GM19455 (cell line): ENCODE measurements around the gene CDSN.

Experiments used
- ATAC-seq: cut with Tn5 transposase; IDR thresholded peaks from one replicate; pipeline ENCODE4 v1.9.1; 2021; ENCODE audit not compliant: unreplicated experiment

Gene CDSN

DNA sequence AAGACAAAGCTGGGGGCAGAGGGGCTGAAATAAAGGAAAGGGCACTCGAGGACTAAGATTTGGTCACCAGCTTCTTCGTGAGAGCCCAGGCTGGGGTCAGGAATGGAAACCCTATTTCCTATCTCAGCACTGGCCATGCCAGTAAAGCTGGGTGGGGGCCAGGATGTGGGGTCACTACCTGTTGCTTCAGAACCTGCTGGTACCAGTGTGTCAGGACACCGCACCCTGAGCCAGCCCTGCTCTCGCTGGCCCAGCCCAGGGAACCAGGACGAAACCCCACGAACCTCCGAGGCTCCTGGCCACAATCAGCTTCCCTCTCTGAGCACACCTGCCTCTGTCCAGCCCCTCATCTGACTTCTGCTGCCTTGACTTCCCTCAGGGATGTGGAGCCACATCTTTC is 2.1 kb downstream of the CDSN start:
- ATAC-seq: no peak

DNA sequence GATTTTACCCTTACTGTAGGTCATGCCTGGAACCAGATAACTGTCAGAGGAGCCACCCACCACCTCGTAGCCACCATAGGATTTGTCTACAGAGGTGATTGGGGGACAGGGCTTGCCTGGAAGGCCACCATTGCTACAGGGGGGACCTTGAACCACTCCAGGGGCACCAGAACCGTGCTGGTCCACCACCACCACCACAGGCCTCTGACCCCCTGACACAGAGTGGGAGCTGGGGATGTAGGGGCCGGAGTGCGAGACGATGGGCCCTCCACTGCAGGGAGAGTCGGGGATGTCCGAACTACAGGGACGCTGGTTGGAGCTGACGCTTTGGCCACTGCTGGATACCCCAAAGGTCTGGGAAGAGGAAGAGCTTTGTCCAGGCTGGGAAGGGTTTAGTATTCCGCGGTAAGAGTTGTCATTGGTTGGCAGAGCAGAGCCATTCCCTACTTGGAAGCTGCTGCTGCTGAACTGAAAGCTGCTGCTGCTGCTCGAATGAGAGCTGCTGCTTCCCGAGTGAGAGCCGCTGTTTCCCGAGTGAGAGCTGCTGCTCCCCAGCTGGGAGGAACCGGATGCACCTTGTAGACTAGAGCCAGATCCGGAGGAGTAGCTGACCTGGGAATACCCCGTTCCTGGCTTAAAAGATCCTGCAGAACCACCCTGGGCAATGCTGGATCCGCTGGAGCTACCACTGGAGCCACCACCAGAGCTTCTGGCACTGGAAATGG is 3.4 kb downstream of the CDSN start:
- no peak for ATAC-seq

DNA sequence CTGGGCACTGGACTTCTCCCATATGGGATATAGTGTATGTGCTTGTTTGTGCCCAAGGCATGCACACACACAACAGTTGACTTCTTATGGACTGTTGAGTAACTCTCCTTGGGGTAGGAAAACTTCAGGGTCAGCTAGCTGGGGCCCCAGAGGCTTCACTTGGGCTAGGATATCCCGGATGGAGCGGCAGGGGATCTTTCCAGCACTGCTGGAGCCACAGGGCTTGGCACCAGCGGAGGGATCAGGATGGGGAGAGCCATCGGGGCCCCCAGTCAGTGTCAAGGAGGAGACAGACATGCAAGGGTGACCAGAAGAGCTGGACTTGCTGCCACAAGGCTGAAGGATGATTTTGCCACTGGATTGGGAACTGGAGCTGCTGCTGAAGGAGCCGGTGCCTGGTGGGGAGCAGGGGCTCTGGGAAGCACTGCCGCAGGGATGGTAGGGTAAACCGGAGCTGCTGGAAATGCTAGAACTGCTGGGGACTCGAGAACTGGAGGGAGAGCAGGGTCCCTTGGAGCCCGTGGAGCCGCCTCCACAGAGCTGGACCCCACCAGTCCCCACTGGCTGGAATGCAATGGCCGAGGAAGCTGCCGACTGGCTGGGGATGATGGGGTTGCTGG is 4.2 kb downstream of the CDSN start:
- ATAC-seq: no peak

DNA sequence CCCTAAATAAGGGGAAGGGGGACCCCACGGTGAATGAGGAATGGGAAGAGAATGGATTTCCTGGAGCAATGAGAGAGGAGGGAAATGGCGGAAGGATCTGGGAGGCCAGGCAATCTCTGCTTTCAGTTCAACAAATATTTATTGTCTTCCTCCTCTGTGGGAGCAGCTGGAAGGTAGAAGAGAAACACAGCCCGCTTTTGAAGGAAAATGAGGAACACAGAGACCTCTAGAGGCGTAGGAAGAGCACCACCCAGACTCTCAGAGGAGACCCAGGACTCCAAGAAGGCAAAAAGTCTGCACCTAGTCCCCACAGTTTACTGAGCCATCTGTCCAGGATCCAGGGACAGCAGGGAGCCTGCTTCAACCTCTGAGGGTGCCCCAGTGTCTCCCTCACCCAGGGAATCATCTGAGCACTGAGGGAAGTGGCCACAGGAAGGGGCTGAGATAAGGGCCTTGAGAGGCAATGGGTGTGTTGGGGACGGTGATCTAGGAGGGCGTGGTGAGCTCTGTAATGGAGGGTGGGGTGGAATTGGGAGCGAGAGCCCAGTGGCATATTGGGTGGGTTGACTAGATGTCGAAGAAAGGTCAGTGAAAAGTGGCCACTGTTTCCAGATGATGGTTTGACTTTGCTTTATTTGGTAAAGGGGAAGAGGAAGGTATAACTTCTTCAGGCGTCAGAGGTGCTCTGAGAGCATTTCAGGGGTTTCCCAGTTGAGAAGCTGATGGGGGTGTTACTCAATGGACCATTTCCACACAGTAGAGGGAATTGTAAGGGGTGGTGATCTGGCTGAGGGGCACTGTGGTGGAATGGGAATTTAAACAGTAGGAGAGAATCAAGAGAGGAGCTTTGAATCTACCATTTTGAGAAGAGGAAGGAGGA is 5.0 kb downstream of the CDSN start:
- no peak for ATAC-seq

DNA sequence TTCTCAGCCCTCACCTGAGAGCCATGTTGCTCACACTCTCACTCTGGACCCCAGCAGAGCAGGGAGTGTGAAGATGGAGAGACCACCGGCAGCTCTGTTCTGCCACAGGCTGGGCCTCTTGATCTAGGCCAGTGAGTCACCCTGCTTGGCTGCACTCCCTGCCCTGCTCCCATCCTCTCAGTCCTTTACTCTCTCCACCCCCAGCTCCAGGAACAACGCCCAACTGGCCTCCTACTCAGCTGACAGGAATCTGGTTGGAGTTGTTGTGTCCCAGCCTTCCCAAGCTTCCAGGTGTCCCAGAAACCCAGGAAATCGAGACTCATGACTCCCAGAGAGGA is 5.7 kb downstream of the CDSN start, which contains the start of gene PSORS1C1:
Gene PSORS1C1 (plus strand): TSS at position 260 of the 338 bp plus-strand sequence. CDS start 14,833 bp downstream, outside the sequence.
- ATAC-seq: no peak

DNA sequence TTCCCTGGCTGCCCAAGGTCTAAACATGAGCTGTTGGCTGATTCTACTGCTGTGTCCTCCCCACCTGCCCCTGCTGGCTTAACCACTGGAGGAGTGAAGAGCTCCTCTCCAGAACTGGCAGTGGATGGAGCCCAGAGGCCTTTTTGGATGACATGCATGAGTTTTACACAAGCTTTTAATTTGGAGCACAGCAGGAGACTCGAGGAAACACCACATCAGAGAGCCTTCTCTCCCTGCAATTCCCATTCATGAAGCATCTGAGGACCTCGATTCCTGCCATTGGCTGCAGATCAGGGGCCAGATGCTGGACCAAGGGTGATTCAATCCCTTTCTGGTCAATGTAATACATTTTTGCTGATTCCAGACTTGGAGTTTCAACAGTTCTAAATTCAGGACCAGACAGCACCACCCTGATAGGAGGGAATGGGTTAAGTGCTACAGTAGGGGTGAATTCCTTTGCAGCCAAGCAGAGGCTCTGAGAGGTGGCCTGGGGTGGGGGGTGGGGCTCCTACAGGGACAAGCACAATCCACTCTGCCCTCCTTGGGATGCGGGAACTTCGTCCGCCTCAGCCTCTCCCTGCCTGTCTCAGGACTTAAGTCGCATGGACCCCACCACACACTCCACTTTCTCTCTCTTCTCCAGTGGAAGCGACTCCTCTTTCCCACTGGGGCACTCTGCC is 6.2 kb downstream of the CDSN start:
- ATAC-seq: no peak

DNA sequence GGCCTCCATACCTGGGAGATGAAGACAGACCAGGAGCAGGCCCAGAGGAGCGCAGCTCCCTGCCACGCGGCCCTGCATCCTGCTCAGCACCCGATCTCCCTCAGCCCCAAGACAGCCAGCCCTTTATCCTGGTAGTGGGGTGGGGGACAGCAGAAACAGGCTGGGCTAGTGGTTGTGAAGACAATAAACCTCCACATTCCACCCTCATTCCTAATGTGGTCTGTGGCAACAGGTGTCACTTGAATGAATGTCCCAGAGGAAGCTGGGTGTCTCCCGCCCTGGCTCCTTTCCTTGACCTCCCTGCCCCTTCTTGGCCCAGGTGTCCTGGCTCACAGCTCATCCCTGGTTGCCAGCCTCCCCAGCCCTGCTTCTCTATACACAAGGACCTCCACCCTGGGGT is 7.8 kb downstream of the CDSN start, which contains the start of gene C6orf15:
Gene C6orf15 (minus strand): TSS at position 98 of the 400 bp plus-strand sequence. CDS start 20 bp downstream, at position 78.
- no peak for ATAC-seq

DNA sequence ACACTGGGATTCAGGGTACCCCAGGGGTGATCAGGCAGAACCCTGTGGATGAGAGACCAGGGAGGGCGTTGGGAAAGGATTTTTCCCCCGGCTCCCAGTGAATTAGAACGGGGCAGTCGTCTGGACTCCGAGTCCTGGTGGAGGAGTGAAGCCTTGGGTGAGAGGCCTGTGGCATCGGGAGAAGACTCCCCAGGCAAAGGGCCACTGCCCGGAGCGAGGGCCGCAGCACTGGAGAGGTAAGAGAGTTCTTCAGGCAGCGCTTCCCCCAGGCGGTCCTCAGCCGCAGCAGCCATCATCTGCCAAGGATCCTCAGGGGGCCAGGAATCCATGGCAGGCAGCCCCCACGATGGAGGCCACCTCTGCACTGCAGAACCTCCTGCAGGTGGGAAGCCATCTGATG is 8.5 kb downstream of the CDSN start:
- no peak for ATAC-seq

DNA sequence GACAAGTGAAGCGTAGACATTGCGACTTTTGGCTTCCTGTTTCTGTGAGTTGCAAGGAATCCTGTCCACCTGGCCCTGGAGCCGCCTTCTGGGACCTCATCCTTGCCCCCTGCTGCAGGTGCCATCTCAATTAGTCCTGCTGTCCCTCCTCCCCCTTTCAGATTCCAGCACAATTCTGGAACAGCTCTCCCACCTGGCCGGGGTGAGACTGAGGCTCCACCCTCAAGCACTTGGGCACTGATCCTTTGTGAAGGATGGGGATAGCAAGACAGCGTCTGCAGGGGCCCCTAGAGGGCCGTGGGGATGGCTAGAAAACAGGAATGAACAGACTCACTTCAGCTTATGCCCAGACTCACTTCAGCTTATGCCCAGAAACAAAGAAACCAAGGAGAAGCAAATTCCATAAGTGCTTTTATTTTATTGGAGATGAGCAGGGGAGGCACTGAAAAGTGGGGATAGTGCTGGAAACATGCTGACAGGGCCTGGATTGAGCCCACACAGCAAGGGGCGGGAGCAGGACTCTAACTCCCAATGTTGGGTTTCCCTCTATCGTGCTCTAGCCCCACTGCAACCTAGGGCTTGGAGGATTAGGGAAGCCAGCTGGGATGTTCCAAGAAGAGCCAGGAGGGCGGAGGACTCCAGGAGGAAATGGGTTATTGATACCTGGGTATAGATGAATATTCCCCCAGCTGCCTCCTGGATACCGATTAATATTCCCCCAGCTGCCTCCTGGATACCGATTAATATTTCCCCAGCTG is 9.2 kb downstream of the CDSN start:
- ATAC-seq: no peak

DNA sequence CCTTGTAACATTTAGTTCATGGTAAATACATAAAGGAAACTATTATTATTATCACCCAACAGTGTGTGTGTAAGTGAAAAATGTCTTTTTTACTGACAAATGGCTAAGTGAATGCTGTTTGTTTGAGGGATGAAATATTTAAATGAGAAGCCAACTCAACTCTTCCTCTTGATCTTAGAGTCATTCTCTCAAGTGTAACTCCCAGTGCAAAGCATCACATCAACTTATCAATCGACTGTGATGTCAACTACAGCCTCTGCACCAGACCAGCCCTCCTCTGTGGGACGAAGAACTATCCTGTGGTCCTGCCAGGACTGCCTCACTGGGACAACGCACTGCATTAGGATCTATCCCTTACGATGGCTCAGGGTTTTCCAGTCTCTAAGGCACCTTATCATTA is 13.2 kb downstream of the CDSN start:
- ATAC-seq: no peak

DNA sequence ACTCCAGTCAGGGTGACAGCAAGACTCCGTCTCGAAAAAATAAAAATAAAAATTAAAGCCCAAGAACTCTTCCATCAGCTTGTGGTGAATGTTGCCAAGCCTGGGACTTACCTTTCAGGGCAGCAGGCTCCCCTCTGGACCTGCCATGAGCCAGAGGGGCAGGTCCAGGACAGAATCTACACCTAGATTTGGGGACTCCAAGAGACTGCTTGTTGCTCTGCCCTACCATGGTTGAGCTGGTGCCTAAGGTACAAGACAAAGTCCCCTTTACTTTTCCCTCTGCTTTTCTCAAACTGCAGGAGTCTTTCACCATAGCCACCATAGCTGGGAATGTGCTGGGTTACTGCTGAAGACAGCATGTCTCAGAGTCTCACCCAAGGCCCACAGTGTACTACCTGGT is 17.1 kb downstream of the CDSN start:
- ATAC-seq: no peak

DNA sequence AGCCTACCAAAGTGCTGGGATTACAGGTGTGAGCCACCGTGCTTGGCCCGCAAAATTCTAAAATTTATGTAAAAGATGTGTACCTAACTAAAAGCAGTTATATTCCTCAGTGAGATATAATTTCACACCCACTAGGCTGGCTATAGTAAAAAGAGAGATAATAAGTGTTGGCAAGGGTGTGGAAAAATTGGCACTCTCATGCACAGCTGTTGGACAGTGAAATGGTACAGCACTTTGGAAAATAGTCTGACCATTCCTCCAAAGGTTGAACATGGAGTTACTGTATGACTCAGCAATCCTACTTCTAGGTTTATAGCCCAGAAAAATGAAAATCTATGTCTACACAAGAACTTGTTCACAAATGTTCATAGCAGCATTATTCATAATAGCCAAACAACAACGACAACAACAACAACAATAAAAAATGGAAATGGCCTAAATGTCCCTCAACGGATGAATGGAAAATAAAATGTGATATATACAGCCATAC is 21.8 kb downstream of the CDSN start:
- no peak for ATAC-seq

DNA sequence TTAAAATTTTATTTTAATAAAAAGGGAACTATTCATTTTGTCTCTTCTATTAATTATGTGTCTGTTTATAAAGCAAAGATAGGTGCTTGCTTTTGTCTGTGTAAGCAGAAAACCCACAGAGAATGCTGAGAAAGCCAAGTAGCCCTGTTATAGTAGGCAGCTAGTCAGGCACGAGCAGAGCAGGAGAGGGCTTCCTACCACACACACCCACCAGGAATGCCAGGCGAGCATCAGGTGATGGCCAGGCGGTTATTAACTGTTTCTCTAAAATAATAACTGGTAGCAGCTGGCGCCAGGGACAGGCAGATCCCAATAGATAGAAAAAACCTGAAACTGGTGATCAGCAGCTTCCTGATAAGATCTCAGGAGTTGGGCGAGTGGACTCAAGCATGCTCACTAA is 23.6 kb downstream of the CDSN start:
- no peak for ATAC-seq

DNA sequence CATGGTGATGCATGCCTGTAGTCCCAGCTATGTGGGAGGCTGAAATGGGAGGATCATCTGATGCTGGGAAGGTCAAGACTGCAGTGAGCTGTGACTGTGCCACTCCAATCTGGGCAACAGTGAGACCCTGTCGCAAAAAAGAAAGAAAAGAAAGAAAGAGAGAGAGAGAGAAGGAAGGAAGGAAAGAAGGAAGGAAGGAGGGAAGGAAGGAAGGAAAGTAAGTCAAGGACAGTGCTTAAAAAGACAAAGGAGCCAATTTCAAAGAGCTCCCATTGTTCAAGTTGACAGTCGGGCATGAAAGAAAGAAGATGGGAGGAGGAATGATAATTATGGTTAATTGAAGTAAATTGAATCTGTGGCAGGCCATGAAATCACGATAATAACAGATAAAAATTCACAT is 24.0 kb downstream of the CDSN start:
- no peak for ATAC-seq

DNA sequence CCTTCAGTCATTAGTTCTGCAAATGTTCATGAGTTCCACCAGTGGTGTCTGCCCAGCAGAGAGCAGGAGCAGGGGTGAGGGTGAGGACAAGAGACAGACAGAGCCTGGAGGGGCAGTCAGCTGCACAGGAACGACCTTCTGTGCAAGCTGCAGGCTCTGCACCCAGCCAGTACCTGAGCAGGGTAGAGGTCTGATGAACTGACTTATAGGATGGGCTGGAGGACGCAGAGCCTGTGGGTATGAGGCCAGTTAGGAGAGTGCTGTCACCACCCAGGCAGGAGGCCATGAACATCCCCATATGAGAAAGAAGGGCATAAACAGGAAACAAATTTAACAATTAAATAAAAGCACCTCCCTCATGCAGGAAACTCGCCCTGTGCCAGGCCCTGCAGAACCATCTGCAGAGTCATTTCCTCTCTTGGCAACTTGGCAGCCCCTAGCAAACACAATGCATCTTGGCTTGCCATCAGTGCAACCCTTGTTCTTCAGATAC is 25.8 kb downstream of the CDSN start:
- ATAC-seq: no peak

DNA sequence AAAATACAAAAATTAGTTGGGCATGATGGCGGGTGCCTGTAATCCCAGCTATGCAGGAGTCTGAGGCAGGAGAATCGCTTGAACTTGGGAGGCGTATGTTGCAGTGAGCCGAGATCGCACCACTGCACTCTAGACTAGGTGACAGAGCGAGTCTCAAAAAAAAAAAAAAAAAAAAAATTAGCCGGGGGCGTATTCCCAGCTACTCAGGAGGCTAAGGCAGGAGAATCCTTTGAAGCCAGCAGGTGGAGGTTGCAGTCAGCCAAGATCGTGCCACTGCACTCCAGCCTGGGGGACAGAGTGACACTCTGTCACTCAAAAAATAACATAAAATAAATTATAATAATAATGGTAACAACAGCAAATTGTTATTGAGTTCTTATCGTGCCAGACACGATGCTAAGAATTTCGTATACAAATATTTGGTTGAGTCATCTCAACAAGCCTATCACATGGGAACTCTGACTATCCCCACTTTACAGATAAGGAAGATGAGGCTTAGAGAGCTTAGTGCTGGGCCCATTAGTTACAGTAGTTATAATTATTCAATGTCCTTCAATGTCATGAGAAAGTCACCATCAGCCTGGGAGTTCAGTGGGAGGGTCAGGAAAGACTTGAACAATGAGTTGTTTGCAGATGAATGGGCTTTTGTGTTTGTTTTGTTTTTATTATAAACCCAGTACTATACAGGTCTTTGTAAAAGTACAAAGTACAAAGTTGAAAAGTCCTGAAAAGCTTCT is 27.3 kb downstream of the CDSN start:
- no peak for ATAC-seq

DNA sequence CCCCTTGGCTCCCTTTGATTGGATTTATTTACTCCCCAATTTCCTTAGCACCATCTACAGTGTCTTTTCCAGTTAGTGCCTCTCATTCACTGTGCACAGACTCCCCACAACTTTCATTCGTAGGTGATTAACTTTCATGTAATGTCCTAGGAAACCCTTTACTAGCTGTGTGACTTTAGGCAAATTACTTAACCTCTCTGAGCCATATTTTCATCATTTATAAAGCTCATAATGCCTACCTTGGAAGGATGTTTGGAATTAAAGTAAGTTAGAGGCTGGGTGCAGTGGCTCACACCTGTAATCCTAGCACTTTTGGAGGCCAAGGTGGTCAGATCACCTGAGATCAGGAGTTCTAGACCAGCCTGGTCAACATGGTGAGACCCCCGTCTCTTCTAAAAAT is 28.0 kb downstream of the CDSN start:
- ATAC-seq: no peak

DNA sequence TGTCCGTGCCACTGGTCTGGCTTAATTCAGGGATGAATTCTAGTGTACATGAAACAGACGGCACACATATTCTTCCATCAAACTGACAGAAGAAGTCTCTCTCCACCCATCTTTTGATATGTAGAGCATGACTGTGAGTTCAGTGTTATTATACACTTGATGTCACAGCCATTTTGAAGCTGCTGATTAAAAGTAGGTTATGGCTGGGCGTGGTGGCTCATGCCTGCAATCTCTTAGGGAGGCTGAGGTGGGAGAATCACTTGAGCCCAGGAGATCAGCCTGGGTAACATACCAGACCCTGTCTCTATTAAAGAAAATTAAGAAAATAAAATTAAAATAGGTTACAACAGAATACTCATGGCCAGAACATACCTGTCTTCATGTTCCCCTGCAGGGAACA is 28.6 kb downstream of the CDSN start:
- ATAC-seq: no peak

DNA sequence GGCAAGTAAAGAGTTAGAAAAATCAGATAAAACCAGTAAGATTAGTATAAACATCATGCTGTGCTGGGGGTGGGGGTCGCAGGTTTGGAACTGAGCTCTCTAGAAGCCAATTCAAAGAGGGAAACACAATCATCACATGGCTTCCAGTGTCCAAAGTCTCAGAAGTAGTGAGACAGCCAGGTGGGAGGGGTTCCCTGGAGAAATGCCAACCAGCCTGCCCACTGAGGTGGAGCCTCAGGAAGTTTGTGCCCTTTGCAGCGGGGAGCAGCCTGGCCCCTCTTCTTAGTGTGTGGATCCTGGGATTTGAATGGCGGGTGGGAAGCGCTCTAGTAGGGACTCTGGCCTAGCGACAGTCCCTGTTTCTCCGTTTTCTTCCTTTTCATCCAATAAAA is 29.3 kb downstream of the CDSN start:
- ATAC-seq: no peak
